ENCODE results near the gene OR1J4. TPM values are rescaled to one million over a fixed set of nuclear protein-coding genes. Genes with fewer than 3 reads are reported as not detected.
A peak's percentile ranks its signal among the peaks of the same experiment; 100 is the strongest.

Gene OR1J4
- polyA plus RNA-seq (2013) = not detected in 2 replicates

DNA sequence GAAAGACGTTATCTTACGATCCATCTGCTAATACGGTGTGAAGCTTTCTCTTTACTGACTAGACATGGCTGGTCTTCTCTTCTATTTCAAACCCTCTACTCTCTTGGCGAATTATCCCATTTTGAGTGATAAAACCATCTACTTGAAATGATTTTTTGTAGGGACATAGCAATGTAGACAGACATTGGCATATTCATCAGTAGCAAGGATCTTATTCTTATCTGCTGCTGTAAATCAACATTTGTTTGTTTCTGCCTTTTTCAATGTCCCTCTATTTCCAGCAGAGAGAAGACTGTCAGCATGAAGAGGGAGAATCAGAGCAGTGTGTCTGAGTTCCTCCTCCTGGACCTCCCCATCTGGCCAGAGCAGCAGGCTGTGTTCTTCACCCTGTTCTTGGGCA lies at the start of gene OR1J4:
Gene OR1J4 (plus strand): TSS at position 301 of the 400 bp plus-strand sequence. CDS start 0 bp downstream, at position 301.
- Histone ChIP-seq H3K27me3 (ENCODE audit: insufficient read depth, low read length) (no peaks in the 10 kb centered on the region), H3K9ac (ENCODE audit: low read length) (no peak within 1 kb of the TSS), H3K4me1 (ENCODE audit: control insufficient read depth in 1 of 2, insufficient read depth in 2 of 2, low read length in 2 of 2) (no peaks in the 10 kb centered on the region), H2BK12ac (ENCODE audit: low read length) (no peak within 1 kb of the TSS), H3K4ac (ENCODE audit: low read depth, low read length) (no peak within 1 kb of the TSS), H3K4me3 (ENCODE audit: low read depth, low read length) (no peak within 1 kb of the TSS), H2BK120ac (ENCODE audit: insufficient read depth, low read length, poor library complexity) (no peak within 1 kb of the TSS), H4K91ac (ENCODE audit: low read depth, low read length) (no peak within 1 kb of the TSS), H4K8ac (ENCODE audit: low read depth, low read length) (no peak within 1 kb of the TSS), H2AFZ (ENCODE audit: insufficient read depth, low read length, poor library complexity) (no peak within 1 kb of the TSS), H3K36me3 (ENCODE audit: control insufficient read depth in 1 of 2, insufficient read depth in 2 of 2, low read length in 2 of 2) (no peaks in the 10 kb centered on the region), H2AK5ac (ENCODE audit: low read length) (no peak within 1 kb of the TSS), H3K14ac (ENCODE audit: low read length) (no peak within 1 kb of the TSS), H3K9me3 (ENCODE audit: insufficient read depth, low read depth, low read length) (peaks cover 22% of the 10 kb centered on the region), H3K79me2 (ENCODE audit: control insufficient read depth, insufficient read depth, low read length, poor library complexity) (no peaks in the 10 kb centered on the region), H3K18ac (ENCODE audit: low read length) (no peak within 1 kb of the TSS), H4K12ac (ENCODE audit: low read depth, low read length) (no peak within 1 kb of the TSS), H3K27ac (ENCODE audit: low read depth, low read length) (no peak within 1 kb of the TSS), H2BK5ac (ENCODE audit: low read depth, low read length, poor library complexity) (no peak within 1 kb of the TSS), H3K4me2 (ENCODE audit: low read length) (no peak within 1 kb of the TSS), H3K23ac (ENCODE audit: low read length) (no peak within 1 kb of the TSS), H3K79me1 (ENCODE audit: low read length) (no peaks in the 10 kb centered on the region)
- DNase-seq = no peak
- no CpG with 5 or more reads among the region's 4 CpGs for WGBS (ENCODE audit: extremely low coverage, insufficient coverage, insufficient read length)

DNA sequence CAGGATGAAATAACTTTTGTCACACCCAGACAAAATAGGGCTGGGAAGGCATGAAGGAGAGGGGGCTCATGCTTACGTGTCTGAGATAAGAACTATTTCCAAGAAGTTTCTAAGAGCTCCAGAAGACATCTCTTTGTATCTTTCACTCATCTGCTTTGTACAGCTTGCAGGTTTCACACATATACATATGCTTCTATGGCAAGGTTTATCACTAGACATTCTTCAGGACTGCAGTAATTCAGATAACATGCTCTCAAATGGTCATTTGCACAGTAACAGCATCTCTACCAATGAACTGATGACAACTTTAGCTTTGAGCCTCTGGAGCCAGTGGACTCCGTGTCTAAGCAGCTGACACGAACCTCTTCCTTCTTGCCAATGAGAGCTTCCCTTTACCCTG lies 44.4 kb upstream of the OR1J4 start:
- H4K8ac ChIP-seq (ENCODE audit: low read depth, low read length) = no peak overlapping the region
- H3K27ac ChIP-seq (ENCODE audit: low read depth, low read length) = no peak overlapping the region
- H3K27me3 ChIP-seq (ENCODE audit: insufficient read depth, low read length) = no peaks in the 10 kb centered on the region
- H3K14ac ChIP-seq (ENCODE audit: low read length) = no peak overlapping the region
- H3K79me1 ChIP-seq (ENCODE audit: low read length) = no peaks in the 10 kb centered on the region
- WGBS (ENCODE audit: extremely low coverage, insufficient coverage, insufficient read length) = no CpG with 5 or more reads among the region's 3 CpGs
- H3K4me1 ChIP-seq (ENCODE audit: control insufficient read depth in 1 of 2, insufficient read depth in 2 of 2, low read length in 2 of 2) = no peaks in the 10 kb centered on the region
- peaks cover 14% of the 10 kb centered on the region for H3K9me3 ChIP-seq (ENCODE audit: insufficient read depth, low read depth, low read length)
- no peak overlapping the region for H3K9ac ChIP-seq (ENCODE audit: low read length)
- no peaks in the 10 kb centered on the region for H3K36me3 ChIP-seq (ENCODE audit: control insufficient read depth in 1 of 2, insufficient read depth in 2 of 2, low read length in 2 of 2)
- H3K4me2 ChIP-seq (ENCODE audit: low read length) = no peak overlapping the region
- H2BK5ac ChIP-seq (ENCODE audit: low read depth, low read length, poor library complexity) = no peak overlapping the region
- H4K91ac ChIP-seq (ENCODE audit: low read depth, low read length) = no peak overlapping the region
- H4K12ac ChIP-seq (ENCODE audit: low read depth, low read length) = no peak overlapping the region
- H3K18ac ChIP-seq (ENCODE audit: low read length) = no peak overlapping the region
- no peak overlapping the region for H2BK120ac ChIP-seq (ENCODE audit: insufficient read depth, low read length, poor library complexity)
- DNase-seq = no peak
- H3K23ac ChIP-seq (ENCODE audit: low read length) = no peak overlapping the region
- H3K4ac ChIP-seq (ENCODE audit: low read depth, low read length) = no peak overlapping the region
- H2AK5ac ChIP-seq (ENCODE audit: low read length) = no peak overlapping the region
- H2BK12ac ChIP-seq (ENCODE audit: low read length) = no peak overlapping the region
- H2AFZ ChIP-seq (ENCODE audit: insufficient read depth, low read length, poor library complexity) = no peak overlapping the region
- no peak overlapping the region for H3K4me3 ChIP-seq (ENCODE audit: low read depth, low read length)
- H3K79me2 ChIP-seq (ENCODE audit: control insufficient read depth, insufficient read depth, low read length, poor library complexity) = no peaks in the 10 kb centered on the region

DNA sequence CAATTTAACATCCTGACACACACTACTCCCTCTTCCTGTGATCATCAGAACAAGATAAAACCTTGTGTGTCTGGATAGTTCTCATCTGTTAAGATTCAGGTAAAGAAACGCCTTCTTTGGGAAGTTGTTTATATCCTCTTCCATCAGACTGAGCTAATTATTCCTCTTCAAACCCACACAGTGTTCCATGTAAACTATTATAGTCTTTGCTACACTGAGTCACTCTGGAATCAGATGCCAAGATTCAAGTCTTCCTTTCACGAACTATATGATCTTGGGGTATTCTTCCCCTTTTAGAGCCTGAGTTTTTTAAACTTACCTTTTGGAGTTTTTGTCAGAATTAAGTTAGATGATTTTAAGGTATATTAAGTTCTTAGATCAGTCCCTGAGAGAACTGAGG lies 43.2 kb upstream of the OR1J4 start:
- H3K36me3 ChIP-seq (ENCODE audit: control insufficient read depth in 1 of 2, insufficient read depth in 2 of 2, low read length in 2 of 2) = no peaks in the 10 kb centered on the region
- no peak overlapping the region for H2AFZ ChIP-seq (ENCODE audit: insufficient read depth, low read length, poor library complexity)
- H3K9me3 ChIP-seq (ENCODE audit: insufficient read depth, low read depth, low read length) = peaks cover 8% of the 10 kb centered on the region
- no CpG with 5 or more reads among the region's 2 CpGs for WGBS (ENCODE audit: extremely low coverage, insufficient coverage, insufficient read length)
- no peak overlapping the region for H2BK12ac ChIP-seq (ENCODE audit: low read length)
- no peak overlapping the region for H3K4me2 ChIP-seq (ENCODE audit: low read length)
- no peak overlapping the region for H4K12ac ChIP-seq (ENCODE audit: low read depth, low read length)
- H3K4ac ChIP-seq (ENCODE audit: low read depth, low read length) = no peak overlapping the region
- H3K27ac ChIP-seq (ENCODE audit: low read depth, low read length) = no peak overlapping the region
- H3K4me3 ChIP-seq (ENCODE audit: low read depth, low read length) = no peak overlapping the region
- H3K27me3 ChIP-seq (ENCODE audit: insufficient read depth, low read length) = no peaks in the 10 kb centered on the region
- no peak overlapping the region for H4K8ac ChIP-seq (ENCODE audit: low read depth, low read length)
- H3K23ac ChIP-seq (ENCODE audit: low read length) = no peak overlapping the region
- DNase-seq = no peak
- H2BK120ac ChIP-seq (ENCODE audit: insufficient read depth, low read length, poor library complexity) = no peak overlapping the region
- no peak overlapping the region for H4K91ac ChIP-seq (ENCODE audit: low read depth, low read length)
- H3K14ac ChIP-seq (ENCODE audit: low read length) = no peak overlapping the region
- no peak overlapping the region for H3K9ac ChIP-seq (ENCODE audit: low read length)
- no peaks in the 10 kb centered on the region for H3K79me2 ChIP-seq (ENCODE audit: control insufficient read depth, insufficient read depth, low read length, poor library complexity)
- no peak overlapping the region for H2AK5ac ChIP-seq (ENCODE audit: low read length)
- H2BK5ac ChIP-seq (ENCODE audit: low read depth, low read length, poor library complexity) = no peak overlapping the region
- H3K4me1 ChIP-seq (ENCODE audit: control insufficient read depth in 1 of 2, insufficient read depth in 2 of 2, low read length in 2 of 2) = no peaks in the 10 kb centered on the region
- no peak overlapping the region for H3K18ac ChIP-seq (ENCODE audit: low read length)
- no peaks in the 10 kb centered on the region for H3K79me1 ChIP-seq (ENCODE audit: low read length)

DNA sequence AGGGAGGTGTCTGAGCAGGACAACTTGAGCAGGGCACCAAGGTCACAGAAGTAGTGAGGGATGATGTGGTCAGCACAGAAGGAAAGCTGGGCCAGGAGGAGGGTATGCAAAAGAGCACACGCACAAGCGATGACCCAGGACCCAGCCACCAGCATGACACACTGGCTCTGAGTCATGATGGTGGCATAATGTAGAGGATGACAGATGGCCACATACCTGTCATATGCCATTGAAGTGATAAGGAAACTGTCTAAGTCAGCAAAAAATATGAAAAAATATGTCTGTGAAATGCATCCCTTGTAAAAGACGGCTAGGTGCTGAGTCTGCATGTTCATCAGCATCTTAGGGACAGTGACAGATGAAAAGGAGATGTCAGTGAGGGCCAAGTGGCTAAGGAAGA lies 41.6 kb upstream of the OR1J4 start:
- H3K4me2 ChIP-seq (ENCODE audit: low read length) = no peak overlapping the region

More for the DNA sequence above, 41.6 kb upstream of the OR1J4 start:
- Histone ChIP-seq H3K23ac (ENCODE audit: low read length) (no peak overlapping the region), H2BK5ac (ENCODE audit: low read depth, low read length, poor library complexity) (no peak overlapping the region), H4K91ac (ENCODE audit: low read depth, low read length) (no peak overlapping the region), H3K18ac (ENCODE audit: low read length) (no peak overlapping the region), H3K27ac (ENCODE audit: low read depth, low read length) (no peak overlapping the region), H3K4me1 (ENCODE audit: control insufficient read depth in 1 of 2, insufficient read depth in 2 of 2, low read length in 2 of 2) (no peaks in the 10 kb centered on the region), H2BK120ac (ENCODE audit: insufficient read depth, low read length, poor library complexity) (no peak overlapping the region), H2AK5ac (ENCODE audit: low read length) (no peak overlapping the region), H2BK12ac (ENCODE audit: low read length) (no peak overlapping the region), H3K4ac (ENCODE audit: low read depth, low read length) (no peak overlapping the region), H3K9me3 (ENCODE audit: insufficient read depth, low read depth, low read length) (peaks cover 8% of the 10 kb centered on the region), H3K9ac (ENCODE audit: low read length) (no peak overlapping the region), H4K12ac (ENCODE audit: low read depth, low read length) (no peak overlapping the region), H3K79me2 (ENCODE audit: control insufficient read depth, insufficient read depth, low read length, poor library complexity) (no peaks in the 10 kb centered on the region), H3K14ac (ENCODE audit: low read length) (no peak overlapping the region), H3K79me1 (ENCODE audit: low read length) (no peaks in the 10 kb centered on the region), H3K27me3 (ENCODE audit: insufficient read depth, low read length) (no peaks in the 10 kb centered on the region), H2AFZ (ENCODE audit: insufficient read depth, low read length, poor library complexity) (no peak overlapping the region), H4K8ac (ENCODE audit: low read depth, low read length) (no peak overlapping the region), H3K4me3 (ENCODE audit: low read depth, low read length) (peak overlapping the region; percentile 43), H3K36me3 (ENCODE audit: control insufficient read depth in 1 of 2, insufficient read depth in 2 of 2, low read length in 2 of 2) (no peaks in the 10 kb centered on the region)
- WGBS (ENCODE audit: extremely low coverage, insufficient coverage, insufficient read length) = no CpG with 5 or more reads among the region's 3 CpGs
- peak; percentile 77 to 86 for DNase-seq

Measured in trophoblast cell (in vitro differentiated cells and primary cell).